ENCODE results near the gene MRNIP.

MRNIP gene

DNA sequence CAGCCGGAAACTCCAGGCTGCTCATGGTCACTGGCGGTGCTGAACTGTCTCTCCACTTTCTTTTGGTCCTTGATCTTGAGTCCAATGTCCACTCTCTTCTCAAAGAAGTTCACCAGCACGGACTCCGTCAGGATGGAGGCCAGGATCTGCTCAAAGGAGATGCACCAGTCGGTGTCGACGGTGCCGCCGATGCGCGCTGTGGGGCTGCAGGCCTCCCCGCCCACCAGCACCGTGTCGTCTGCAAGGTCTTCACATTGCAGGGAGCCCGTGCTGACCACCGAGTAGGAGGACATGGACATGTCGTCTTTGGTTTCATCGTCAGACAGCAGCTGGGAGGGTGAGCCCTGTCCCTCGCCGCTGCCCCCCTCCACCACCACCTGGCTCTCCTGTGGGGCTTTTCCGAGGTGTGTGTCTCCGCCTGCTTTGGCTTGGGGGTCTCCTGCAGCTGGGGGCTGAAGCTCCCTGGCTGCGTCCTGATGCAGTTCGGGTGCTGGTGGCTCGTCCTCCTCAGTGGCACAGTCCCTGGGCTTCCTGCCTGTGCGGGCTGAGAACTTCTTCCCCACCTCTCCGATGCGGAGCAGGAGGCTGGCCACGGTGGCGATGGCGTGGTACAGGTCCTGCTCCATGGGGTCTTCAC is 5.0 kb upstream of the MRNIP start:
- DNase-seq (ENCODE audit: extremely low read depth, insufficient read length), result no peak
- Histone ChIP-seq H3K36me3 (ENCODE audit: control insufficient read depth, insufficient read depth, low read length) (peaks cover 32% of the 10 kb centered on the region), H3K4me3 (replicated peaks; ENCODE audit: low read depth, low read length) (no peak overlapping the region), H3K27me3 (replicated peaks; ENCODE audit: control insufficient read depth, insufficient read depth, low read length) (no peaks in the 10 kb centered on the region)
- TF ChIP-seq, protein P1, sequence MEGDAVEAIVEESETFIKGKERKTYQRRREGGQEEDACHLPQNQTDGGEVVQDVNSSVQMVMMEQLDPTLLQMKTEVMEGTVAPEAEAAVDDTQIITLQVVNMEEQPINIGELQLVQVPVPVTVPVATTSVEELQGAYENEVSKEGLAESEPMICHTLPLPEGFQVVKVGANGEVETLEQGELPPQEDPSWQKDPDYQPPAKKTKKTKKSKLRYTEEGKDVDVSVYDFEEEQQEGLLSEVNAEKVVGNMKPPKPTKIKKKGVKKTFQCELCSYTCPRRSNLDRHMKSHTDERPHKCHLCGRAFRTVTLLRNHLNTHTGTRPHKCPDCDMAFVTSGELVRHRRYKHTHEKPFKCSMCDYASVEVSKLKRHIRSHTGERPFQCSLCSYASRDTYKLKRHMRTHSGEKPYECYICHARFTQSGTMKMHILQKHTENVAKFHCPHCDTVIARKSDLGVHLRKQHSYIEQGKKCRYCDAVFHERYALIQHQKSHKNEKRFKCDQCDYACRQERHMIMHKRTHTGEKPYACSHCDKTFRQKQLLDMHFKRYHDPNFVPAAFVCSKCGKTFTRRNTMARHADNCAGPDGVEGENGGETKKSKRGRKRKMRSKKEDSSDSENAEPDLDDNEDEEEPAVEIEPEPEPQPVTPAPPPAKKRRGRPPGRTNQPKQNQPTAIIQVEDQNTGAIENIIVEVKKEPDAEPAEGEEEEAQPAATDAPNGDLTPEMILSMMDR (IDR thresholded peaks at IDR 0.05; ENCODE audit: insufficient read depth, low read length, poor library complexity, severe bottlenecking), result no peak

DNA sequence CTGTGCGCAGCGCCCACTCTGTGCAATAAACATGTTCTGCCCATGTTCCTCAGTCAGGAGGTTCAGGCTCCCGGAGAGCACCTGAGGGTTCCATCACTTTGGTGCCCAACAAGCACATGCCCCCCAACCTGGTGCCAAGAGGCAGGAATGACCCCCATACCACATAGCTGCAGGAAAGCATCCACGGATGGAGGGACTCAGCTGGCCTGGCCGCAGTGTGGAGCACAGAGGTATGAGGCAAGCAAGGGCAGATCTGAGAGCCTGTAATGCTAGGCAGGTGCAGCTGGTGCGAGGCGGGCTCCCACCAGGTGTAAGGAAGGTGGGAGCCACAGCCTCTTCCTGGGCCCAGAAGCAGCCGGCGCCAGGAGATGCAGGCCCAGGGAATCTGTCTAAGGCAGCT is 4.3 kb upstream of the MRNIP start:
- H3K27me3 ChIP-seq (replicated peaks; ENCODE audit: control insufficient read depth, insufficient read depth, low read length), result no peaks in the 10 kb centered on the region
- no peak overlapping the region for H3K4me3 ChIP-seq (replicated peaks; ENCODE audit: low read depth, low read length)
- peaks cover 32% of the 10 kb centered on the region for H3K36me3 ChIP-seq (ENCODE audit: control insufficient read depth, insufficient read depth, low read length)
- DNase-seq (ENCODE audit: extremely low read depth, insufficient read length), result no peak
- TF ChIP-seq, protein P1 (IDR thresholded peaks at IDR 0.05; ENCODE audit: insufficient read depth, low read length, poor library complexity, severe bottlenecking), result no peak

DNA sequence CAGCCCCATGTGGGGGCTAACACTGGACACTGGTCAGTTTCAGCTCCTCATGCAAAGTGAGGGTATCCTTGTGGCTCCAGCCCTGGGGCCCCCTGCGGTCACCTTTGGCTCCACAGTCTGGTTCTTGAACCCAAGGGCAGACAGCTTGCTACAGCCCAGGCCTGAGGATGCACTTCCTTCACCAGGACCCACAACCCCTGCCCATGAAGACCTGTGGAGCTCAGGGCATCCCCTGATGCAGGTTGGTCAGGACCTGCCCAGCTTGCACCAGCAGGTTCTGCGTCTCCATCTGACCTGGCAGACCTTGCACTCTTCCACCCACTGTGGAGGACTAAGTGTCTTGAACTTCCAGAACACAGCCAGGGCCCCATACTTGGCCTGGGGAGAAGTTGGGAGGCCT is 3.7 kb upstream of the MRNIP start:
- Histone ChIP-seq H3K4me3 (replicated peaks; ENCODE audit: low read depth, low read length) (no peak overlapping the region), H3K27me3 (replicated peaks; ENCODE audit: control insufficient read depth, insufficient read depth, low read length) (no peaks in the 10 kb centered on the region), H3K36me3 (ENCODE audit: control insufficient read depth, insufficient read depth, low read length) (peaks cover 30% of the 10 kb centered on the region)
- DNase-seq (ENCODE audit: extremely low read depth, insufficient read length), result no peak
- TF ChIP-seq, protein P1 (IDR thresholded peaks at IDR 0.05; ENCODE audit: insufficient read depth, low read length, poor library complexity, severe bottlenecking), result no peak

DNA sequence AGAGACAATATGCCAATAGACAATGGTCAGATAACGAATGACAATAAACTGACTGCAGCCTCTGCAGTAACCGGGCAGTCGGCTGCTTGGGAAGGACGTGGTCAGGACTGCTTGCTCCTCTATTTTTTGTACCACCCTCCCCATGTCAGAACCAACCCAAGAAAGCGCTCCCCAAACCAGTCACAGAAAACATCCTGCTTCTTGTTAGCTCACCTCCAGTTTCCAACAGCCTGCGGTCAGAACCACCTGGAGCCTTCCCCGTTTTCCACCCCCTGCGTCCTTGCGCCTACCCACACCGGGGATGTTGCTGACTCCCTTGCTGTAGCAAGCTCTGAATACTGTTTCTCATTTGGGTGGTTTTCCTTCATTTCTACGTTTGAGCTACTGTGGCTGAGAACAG is 1.7 kb upstream of the MRNIP start:
- Histone ChIP-seq H3K4me3 (replicated peaks; ENCODE audit: low read depth, low read length) (no peak overlapping the region), H3K36me3 (ENCODE audit: control insufficient read depth, insufficient read depth, low read length) (peaks cover 22% of the 10 kb centered on the region), H3K27me3 (replicated peaks; ENCODE audit: control insufficient read depth, insufficient read depth, low read length) (no peaks in the 10 kb centered on the region)
- DNase-seq (ENCODE audit: extremely low read depth, insufficient read length), result no peak
- TF ChIP-seq, protein P1 (IDR thresholded peaks at IDR 0.05; ENCODE audit: insufficient read depth, low read length, poor library complexity, severe bottlenecking), result no peak

DNA sequence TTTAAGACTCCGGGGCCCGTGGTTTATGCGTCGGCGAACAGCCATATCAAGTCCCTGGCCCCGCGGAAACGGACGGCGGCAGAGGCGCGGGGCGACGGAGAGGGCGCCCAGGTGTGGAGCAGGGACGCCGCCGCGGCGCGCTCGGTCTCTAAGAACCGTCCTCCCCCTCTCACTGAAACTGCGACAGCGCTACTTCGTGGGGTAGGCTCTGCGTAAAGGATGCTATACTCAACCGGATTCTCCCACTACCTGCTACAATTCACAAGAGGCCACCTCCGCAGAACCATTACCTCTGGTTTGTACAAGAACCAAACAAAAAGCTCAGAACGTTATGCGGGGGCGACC is 404 bp downstream of the MRNIP start:
- H3K4me3 ChIP-seq (replicated peaks; ENCODE audit: low read depth, low read length), result peak overlapping the region; percentile 94
- TF ChIP-seq, protein P1 (IDR thresholded peaks at IDR 0.05; ENCODE audit: insufficient read depth, low read length, poor library complexity, severe bottlenecking), result no peak
- no peaks in the 10 kb centered on the region for H3K27me3 ChIP-seq (replicated peaks; ENCODE audit: control insufficient read depth, insufficient read depth, low read length)
- peak; percentile 77 for DNase-seq (ENCODE audit: extremely low read depth, insufficient read length)
- H3K36me3 ChIP-seq (ENCODE audit: control insufficient read depth, insufficient read depth, low read length), result peaks cover 7% of the 10 kb centered on the region

DNA sequence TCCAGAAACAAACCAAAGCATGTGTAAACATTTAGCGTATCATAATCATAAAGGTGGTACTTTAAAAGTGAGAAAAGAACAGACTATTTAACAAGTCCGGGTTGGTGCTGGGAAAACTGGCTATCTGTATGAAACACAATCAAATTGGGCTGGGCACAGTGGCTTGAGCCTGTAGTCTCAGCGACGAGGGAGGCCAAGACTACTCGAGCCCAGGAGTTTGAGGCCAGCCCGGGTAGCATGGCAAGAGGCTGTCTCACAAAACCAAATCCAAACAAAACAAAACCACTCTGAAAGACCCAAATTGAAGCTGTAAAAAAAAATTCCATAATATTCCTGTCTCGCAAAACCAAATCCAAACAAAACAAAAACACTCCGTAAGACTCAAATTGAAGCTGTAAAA is 4.3 kb downstream of the MRNIP start:
- TF ChIP-seq, protein P1 (IDR thresholded peaks at IDR 0.05; ENCODE audit: insufficient read depth, low read length, poor library complexity, severe bottlenecking), result no peak
- H3K36me3 ChIP-seq (ENCODE audit: control insufficient read depth, insufficient read depth, low read length), result peaks cover 9% of the 10 kb centered on the region
- no peak for DNase-seq (ENCODE audit: extremely low read depth, insufficient read length)

More for the DNA sequence above, 4.3 kb downstream of the MRNIP start:
- Histone ChIP-seq H3K27me3 (replicated peaks; ENCODE audit: control insufficient read depth, insufficient read depth, low read length) (no peaks in the 10 kb centered on the region), H3K4me3 (replicated peaks; ENCODE audit: low read depth, low read length) (no peak overlapping the region)
